T1000 (cell line): Measurements from ENCODE around the gene FAM83D.
"Not testable (repeated sequence)": the region's sequence is repeated elsewhere in the genome, so short reads cannot be mapped to it uniquely, and the experiment has no call there.

Experiments
- DNase-seq: peaks from one replicate; lab custom pipeline; 2025; ENCODE audit warnings: mixed read lengths; lab: John Stamatoyannopoulos, UW

FAM83D gene

GRCh38 chr20:38963745-38964144 lies 37.5 kb downstream of the FAM83D start:
- DNase-seq, result no peak

GRCh38 chr20:38965264-38965663 lies 39.0 kb downstream of the FAM83D start:
- no peak for DNase-seq

- no peak for DNase-seq
Measured at GRCh38 chr20:38968090-38968489, 41.9 kb downstream of the FAM83D start.

- no peak for DNase-seq
Measured at GRCh38 chr20:38969708-38970107, 43.5 kb downstream of the FAM83D start.

GRCh38 chr20:38970302-38970701 lies 44.1 kb downstream of the FAM83D start:
- DNase-seq, result no peak

- DNase-seq, result no peak
Measured at GRCh38 chr20:38973107-38973506, 46.9 kb downstream of the FAM83D start.

- no peak for DNase-seq
Measured at GRCh38 chr20:38973645-38974044, 47.4 kb downstream of the FAM83D start.

- no peak for DNase-seq
Measured at GRCh38 chr20:38975539-38976120, 49.4 kb downstream of the FAM83D start.

GRCh38 chr20:38979434-38979833 lies 53.2 kb downstream of the FAM83D start:
- no peak for DNase-seq

GRCh38 chr20:38979842-38980241 lies 53.6 kb downstream of the FAM83D start:
- DNase-seq, result no peak

- DNase-seq, result no peak
Measured at GRCh38 chr20:38982291-38982690, 56.1 kb downstream of the FAM83D start.

GRCh38 chr20:38985060-38985459 lies 58.8 kb downstream of the FAM83D start:
- no peak for DNase-seq

GRCh38 chr20:38985603-38986170 lies 59.5 kb downstream of the FAM83D start:
- no peak for DNase-seq

- no peak for DNase-seq
Measured at GRCh38 chr20:38986663-38987062, 60.4 kb downstream of the FAM83D start.

- DNase-seq, result no peak
Measured at GRCh38 chr20:38987777-38988176, 61.6 kb downstream of the FAM83D start.

- no peak for DNase-seq
Measured at GRCh38 chr20:38990728-38991127, 64.5 kb downstream of the FAM83D start.

GRCh38 chr20:38991814-38992704 lies 65.8 kb downstream of the FAM83D start:
- DNase-seq, result no peak

GRCh38 chr20:38995536-38996044 lies 69.4 kb downstream of the FAM83D start:
- no peak for DNase-seq

GRCh38 chr20:38996866-38997265 lies 70.6 kb downstream of the FAM83D start:
- not testable (repeated sequence) for DNase-seq

GRCh38 chr20:38997622-38998021 lies 71.4 kb downstream of the FAM83D start:
- DNase-seq, result no peak

- no peak for DNase-seq
Measured at GRCh38 chr20:38999217-38999616, 73.0 kb downstream of the FAM83D start.

GRCh38 chr20:38999965-39000910 lies 74.0 kb downstream of the FAM83D start:
- no peak for DNase-seq
